Activated T-cell treated with anti-CD3 and anti-CD28 coated beads, Interleukin-2, amount 50 U/mL, for 1 hour (primary cell): Measurements from ENCODE around the gene SOD2.
A peak's percentile ranks its signal among the peaks of the same experiment; 100 is the strongest.
"Not testable (repeated sequence)": the region's sequence is repeated elsewhere in the genome, so short reads cannot be mapped to it uniquely, and the experiment has no call there.

ENCODE experiments used
- DNase-seq: peaks from one replicate; pipeline ENCODE4 v3.0.0-alpha.2; 2020

SOD2 gene

DNA sequence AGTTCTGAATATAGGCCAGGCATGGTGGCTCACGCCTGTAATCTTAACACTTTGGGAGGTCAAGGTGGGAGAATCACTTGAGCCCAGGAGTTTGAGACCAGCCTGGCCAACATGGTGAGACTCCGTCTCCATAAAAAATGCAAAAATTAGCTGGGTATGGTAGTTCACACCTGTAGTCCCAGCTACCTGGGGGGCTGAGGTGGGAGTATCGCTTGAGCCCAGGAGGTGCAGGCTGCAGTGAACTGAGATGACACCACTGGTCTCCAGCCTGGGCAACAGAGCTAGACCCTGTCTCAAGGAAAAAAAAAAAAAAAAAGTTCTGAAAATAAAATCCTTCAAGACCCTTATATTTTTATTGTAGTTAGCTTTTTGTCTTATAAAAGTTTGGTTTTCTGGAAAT is 22.6 kb upstream of the SOD2 start:
- no peak for DNase-seq

DNA sequence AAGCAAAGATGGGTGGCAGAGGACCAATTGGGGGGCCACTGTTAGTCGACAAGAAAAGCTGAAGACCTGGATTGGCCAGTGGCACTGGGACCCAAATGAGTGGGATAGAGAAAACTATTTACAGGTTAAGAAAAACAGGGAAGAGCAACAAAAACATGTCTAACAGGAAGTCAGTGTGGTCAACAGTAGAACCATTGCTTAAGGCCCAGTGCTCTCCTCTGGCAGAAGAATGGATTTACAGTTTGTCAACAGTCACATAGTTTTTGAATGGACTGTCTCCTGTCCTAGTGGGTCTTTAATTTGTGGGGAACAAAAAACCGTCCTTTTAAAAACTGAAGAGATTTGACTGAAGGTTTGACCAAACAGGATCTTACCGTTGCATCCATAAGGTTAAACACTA is 22.1 kb upstream of the SOD2 start:
- no peak for DNase-seq

DNA sequence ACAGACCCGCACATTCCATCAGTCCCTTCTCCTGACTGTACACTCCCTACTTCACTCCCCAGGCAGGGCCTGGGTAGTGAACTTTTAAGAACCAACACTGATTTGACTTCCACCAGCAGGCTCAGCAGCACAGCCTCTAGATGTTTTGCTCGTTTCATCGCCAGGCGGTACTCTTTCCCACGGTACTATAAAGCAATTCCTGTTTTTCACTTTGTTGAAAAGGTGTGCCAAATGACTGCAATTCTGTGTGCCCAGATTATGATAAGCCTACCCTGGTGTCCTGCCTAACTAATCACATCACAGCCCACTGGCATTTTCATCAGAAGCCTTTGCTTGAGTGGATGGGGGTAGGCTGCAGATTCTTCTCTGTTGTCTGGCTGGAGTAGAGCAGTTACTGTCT is 21.4 kb upstream of the SOD2 start:
- no peak for DNase-seq

DNA sequence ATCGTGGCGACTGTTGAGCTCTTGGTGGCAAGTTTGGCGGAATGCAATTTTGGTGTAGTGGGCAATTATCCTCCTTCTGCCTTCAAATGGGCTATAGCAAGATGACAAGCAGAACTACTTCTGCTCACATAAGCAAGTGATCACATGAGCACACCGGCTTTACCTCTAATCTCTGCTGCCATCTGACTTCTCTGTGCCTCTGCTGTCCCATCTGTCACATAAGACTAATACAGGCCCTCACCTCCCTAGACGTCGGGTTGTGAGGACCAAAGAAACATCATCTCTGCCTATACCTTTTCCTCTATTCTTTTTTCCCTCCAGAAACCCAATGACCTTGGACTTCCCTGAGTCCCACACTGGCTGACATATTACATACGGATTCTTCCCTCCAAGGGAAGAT is 20.9 kb upstream of the SOD2 start:
- no peak for DNase-seq

DNA sequence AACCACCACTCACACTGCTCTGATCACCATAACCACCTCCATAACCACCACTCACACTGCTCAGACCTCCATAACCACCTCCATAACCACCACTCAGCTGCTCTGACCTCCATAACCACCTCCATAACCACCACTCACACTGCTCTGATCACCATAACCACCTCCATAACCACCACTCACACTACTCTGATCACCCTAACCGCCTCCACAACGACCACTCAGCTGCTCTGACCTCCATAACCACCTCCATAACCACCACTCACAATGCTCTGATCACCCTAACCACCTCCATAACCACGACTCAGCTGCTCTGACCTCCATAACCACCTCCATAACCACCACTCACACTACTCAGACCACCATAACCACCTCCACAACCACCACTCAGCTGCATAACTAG is 19.3 kb upstream of the SOD2 start:
- not testable (repeated sequence) for DNase-seq

DNA sequence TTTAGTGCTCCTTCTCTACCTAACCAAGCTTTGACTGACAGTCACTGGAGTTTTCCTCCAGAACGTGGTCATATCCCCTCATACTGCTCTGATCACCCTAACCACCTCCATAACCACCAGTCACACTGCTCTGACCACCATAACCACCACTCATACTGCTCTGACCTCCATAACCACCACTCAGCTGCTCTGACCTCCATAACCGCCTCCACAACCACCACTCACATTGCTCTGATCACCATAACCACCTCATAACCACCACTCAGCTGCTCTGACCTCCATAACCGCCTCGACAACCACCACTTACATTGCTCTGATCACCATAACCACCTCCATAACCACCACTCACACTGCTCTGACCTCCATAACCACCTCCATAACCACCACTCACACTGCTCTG is 17.6 kb upstream of the SOD2 start:
- not testable (repeated sequence) for DNase-seq

DNA sequence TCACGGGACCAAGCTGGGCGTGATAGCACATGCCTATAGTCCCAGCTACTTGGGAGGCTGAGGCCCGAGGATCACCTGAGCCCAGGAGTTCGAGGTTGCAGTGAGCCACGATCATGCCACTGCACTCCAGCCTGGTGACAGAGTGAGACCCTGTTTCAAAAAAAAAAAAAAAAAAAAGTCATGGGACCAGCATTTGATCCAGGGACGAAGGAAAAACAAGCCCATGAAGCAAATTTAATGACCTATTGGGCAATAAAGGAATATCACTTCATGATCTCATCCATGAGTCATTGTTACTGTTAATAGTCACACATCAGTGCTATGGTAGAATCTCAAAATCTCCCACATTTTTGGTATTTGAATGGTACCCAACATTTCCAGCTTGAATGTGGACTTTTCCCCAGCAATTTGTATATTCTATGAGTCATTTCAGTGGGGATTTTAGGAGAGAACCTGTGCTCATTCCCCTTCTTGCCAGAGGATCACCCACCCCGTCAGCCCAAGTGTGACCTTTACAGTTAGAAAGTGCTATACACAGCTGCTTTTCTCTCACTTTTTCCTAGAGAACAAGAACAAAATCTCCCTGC is 8.5 kb upstream of the SOD2 start:
- DNase-seq, result no peak

DNA sequence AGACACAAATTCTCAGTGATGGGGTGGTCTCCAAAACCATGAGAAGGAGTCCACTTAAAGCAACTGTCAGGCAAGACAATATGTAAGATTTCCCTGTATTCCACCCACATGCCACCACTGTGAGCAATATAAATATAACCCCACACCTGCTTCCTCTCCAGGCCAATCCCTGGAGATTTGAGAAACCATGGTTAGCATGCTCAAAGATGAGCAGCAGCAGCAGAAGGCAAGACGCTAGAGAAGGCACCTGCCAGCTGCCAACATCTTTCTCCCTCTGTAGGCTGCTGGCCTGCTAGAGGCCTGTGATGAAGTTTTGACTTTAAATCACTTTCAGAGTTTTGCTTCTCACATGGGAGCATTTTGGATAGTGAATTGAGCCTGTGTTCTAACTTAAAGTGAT is 7.9 kb upstream of the SOD2 start:
- no peak for DNase-seq

DNA sequence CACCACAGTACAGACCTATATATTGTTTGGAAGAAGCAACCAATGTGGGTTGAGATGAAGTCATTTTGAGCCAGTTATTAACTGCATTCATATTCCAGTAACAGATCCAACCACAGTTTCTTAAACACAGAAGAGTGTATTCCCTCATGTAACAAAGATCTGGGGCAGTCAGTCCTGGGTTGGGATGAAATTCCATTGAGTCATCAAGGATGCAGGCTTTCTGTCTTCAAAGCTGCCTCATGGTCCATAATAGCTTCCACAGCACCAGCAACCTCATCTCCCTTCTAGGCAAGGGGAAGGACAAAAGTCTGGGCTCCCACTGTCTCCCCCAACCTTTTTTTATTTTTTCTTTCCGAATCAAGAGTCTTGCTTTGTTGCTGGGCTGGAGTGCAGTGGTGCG is 2.9 kb upstream of the SOD2 start:
- DNase-seq, result no peak

DNA sequence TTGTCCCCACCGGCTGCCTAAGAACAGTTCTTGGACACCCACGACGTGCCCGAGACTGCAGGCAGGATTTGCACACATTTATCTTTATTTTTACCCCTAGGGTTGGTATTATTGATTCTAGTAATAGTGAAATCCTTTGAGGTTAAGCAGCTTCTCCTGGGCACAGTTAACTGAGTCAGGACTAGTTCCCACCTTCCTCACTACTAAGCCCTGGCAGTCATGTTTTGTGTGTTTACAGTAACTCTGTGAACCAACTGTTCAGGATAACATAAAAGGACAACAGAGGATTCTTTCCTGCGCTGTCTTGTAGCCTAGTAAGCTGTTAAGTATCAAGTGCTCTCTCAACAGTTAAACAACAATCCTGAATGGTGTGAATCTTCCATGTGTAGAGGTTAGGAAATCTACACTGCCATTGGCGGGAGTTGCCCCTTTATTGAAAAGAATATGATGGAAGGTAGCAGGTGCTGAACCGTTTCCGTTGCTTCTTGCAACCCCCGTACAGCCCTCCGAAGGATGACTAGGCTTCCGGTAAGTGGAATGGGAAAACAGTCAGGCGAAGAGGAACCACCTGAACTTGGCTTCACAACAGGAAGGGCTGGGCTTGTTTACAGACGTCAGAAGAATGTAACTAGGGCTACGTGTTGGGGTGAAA is 979 bp upstream of the SOD2 start:
- peak; percentile 37 for DNase-seq

DNA sequence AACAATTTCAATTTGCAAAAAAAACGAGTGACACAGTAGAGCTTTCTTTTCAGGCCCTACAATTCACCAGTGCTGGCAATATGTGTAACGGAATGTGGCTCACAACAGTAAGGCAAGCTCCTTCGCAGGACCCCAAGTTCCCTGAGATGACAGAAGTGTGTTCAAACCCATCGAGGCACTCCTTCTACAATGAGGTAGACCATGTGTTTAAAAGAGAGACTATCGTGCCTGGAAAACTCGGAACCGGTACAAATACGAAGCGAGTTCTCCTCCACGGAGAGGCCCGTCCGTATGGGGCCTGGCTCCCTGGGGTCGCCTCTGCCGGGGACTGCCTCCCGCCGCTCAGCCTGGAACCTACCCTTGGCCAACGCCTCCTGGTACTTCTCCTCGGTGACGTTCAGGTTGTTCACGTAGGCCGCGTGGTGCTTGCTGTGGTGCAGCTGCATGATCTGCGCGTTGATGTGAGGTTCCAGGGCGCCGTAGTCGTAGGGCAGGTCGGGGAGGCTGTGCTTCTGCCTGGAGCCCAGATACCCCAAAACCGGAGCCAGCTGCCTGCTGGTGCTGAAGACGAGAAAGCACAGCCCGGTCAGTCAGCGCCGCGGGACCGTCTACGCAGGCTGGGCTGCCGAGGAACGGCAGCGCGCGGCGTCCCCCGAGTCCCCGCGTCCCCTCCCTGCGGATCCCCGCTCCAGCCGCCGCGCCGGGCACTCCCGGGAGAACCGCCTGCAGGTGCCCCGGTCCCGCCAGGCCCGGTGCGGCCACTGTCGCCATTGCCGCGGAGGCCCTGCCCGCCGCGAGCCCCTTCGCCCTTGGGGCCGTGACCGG is 526 bp downstream of the SOD2 start:
- DNase-seq, result peak; percentile 62

DNA sequence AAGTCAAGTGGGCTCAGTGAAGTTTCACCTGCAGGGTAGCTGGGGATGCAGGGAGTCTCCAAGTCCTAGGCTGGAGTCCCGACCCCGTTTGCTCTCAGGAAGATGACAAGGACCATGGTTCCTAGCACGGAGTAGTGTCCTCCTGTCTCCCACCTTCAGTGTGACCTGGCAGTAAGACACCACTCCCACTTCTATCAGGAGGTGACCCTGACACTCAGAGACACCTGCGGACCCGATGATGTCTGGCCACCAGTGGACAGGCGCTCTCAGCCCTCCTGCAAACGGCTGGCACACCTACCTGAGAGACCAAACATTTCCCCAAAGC is 1.1 kb downstream of the SOD2 start:
- DNase-seq, result no peak

DNA sequence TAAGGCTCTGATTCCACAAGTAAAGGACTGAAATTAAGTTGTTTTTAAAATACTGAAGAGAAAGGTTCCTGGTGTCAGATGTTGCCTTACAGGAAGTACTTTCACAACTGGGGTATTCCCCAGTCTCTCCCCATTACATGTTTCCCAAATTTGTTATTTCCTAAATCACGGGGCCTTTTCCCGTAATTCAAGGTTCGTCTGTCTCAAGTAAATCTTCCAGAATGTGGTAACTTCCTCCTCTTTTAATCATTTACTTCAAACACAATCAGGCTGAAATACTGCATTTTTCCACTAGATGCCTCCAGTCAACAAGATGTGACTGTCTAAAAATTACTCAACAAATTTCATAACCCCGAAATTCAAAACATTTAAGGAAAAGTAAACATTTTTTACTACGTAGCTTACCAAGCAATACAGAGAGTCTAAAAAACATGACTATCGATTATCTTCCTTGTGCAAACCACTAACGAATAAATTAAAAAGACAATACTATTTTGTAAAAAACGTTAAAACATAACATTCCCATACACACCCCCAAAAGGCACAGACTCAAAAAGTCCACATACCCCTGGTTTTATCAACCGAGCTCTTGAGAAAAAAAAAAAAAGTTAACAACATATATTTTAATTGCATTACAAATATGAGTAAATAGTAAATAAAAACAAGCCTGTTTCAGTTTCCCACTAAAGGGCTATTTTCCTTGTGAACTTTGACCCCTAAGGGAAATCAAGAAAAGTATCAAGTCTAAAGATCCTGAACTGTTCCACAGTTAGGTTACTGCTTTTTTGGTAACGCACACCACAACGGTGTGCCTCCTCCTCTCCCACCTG is 1.7 kb downstream of the SOD2 start:
- DNase-seq, result no peak

DNA sequence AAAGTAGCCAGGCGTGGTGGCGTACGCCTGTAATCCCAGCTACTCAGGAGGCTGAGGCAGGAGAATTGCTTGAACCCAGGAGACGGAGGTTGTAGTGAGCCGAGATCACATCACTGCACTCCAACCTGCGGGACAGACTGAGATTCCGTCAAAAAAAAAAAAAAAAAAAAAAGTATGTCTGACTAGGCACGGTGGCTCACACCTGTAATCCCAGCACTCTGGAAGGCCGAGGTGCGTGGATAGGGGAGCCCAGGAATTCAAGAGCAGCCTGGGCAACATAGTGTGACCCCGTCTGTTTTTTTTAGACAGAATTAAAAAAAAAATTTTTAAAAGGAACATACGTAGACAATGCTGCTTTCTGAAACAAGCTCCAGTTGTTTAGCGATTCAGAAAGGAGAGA is 2.9 kb downstream of the SOD2 start:
- DNase-seq, result not testable (repeated sequence)

DNA sequence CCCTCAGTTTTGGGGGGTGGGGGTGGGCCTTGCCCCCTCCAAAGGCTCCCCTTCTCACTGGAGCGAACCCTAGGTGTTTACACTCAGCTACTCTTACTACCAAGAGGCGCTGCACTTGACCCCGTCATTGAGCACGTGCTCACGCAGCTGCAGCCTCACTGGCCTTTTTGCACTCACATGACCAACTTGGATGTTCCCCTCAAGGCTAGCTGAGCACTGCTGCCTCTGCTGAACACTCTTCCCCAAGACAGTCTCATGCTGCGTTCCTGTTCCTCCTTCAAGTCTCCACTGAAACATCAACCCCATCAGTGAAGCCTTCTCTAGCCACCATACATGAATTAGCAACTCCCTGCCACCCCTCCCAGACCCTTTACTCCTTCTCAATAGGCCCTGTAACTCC is 4.0 kb downstream of the SOD2 start:
- DNase-seq, result no peak

DNA sequence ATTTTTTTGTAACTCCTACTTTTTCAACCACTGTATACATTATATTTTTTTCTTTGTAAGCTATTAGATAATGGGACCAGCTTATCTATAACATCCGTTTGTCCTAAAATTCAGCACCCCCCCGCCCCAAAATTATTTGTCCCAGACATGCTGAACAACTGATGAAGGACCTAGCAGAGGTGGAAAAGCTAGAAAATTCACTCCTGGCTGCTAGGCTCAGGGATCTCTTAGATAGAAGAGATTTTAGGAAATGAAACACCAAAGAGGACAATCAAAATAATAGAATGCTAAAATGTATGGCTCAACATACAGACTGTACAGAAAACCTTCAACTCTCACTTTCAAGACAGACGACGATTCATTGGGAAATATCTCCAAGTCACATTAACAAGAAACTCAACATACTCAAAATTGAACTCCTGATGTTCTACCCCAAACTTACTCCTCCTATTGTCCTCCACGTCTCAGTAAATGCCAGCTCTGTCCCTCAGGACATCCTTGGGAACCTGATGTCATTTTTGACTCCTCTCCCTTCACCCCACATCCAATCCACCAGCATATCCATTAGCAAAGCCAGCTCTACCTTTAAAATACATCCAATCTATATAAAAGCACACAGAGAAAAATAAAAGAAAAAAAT is 4.7 kb downstream of the SOD2 start:
- DNase-seq, result no peak

DNA sequence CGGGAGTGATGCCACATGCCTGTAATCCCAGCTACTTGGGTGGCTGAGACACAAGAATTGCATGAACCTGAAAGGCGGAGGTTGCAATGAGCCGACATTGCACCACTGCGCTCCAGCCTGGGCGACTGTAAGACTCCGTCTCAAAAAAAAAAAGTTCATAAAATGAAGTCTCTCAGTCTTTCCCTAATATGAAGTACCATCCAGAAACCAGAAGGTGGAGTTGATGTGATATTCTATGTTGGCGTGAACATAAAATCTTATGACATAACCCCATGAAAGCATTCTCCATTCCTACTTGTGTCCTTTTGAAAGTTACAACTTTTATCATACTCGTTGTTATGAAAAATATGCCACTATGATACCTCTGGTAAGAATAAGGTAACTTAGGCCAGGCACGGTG is 5.7 kb downstream of the SOD2 start:
- no peak for DNase-seq

DNA sequence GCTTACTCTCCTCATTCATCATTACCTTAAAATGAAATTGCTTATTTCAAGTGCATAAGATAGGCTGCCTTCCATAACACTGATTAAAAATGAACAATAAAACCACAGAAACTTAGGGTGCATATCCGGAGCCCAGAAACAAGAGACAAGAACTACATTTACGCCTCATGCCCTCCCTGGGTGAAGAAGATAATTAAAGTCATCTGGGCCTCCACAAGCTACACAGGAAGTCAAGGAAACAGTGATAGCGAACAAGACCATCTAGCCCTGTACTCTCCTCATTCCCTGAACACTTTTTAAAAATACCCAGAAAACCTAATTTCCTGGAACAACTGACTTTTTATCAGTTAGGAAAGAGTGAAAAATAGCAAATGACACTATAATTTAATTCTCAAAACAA is 6.3 kb downstream of the SOD2 start:
- DNase-seq, result no peak

DNA sequence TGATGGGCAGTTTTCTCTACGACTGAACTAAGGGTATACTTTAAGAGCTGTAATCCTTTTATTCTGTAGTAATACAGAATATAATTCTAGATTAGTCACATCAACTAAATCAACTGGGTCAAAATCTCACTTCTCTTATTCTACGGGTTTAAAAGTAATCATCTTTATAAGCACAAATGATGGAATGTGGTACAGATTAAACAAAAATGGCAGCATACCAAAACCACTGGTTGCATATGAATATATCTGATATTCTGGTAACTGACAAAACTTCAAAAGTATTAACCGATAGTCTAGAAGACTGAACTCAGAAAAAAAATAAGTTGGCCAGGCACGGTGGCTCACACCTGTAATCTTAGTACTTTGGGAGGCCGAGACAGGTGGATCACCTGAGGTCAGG is 7.0 kb downstream of the SOD2 start:
- DNase-seq, result no peak

DNA sequence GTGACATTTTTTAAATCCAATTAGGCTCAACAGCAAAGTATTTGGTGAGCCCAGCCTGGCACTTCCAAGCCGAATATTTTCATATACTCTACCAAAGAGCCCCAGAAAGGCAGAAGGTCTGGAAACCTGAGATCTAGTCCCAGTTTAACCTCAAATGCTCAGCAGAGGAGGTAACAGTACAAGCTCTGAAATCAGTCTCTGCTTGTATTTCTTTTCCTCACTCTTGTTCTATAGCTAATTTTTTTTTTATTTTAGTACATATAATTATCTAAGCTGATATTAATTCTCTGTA is 9.1 kb downstream of the SOD2 start:
- DNase-seq, result no peak

DNA sequence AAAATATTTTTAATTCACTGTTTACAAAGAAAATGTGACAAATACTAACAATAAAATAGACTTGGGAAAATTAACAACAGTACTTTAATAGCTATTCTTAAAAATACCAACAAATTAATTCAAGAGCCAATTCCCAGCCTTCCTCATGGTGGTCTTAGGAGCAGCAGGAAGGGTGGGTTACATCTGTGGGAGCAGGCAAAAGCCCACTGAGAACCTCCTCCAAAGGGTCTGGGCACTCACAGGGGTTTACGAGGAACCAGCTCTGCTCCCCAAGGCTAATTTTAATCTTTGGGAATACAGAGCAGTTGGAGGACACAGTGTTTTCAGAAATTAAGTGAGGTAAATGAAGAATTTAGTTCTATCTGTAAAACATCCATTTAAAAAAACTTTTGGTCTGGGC is 10.2 kb downstream of the SOD2 start:
- DNase-seq, result no peak

DNA sequence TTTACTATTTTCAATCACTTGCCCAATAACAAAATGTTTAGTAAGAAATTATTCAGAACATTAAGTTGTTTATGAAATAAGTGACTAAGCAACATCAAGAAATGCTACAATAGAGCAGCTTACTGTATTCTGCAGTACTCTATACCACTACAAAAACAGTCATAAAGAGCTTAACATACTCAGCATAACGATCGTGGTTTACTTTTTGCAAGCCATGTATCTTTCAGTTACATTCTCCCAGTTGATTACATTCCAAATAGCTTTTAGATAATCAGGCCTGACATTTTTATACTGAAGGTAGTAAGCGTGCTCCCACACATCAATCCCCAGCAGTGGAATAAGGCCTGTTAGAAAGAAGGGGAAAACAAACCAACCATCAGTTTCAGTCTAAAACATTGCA is 10.7 kb downstream of the SOD2 start:
- no peak for DNase-seq

DNA sequence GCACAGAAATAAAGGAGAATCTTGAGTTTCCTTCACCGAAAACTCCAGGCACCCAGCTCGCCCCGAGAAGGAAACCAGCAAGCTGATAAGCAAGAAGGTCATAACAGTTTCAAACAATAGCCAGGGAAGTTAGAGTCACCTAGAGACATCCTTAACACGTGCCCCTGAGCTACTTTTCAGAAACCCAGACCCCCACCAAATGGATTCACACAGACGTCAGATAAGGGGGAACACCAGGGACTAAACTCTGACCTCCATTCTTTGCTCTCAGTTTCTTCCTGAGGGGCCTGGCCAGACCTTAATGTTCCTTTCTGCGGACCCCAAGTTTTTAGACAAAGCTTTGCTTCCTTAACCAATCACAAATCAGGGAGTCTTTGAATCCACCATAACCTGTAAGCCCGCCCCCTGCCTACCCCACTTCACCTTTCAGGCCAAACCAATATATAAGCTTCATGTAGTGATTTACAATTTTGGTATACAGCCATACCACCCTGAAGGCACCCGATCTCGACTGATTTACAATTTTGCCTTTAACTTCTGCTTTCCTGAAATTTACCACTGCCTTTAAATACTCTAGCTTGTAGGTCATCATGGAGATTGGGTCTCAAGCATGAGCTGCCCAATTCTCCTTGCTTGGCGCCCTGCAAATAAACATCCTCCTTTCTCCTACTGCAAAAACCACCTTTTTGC is 11.7 kb downstream of the SOD2 start:
- no peak for DNase-seq
